GM21367 (cell line): Measurements from ENCODE around the gene HSFY1.
"Not testable (repeated sequence)": the region's sequence is repeated elsewhere in the genome, so short reads cannot be mapped to it uniquely, and the experiment has no call there.

ENCODE experiments used
- ATAC-seq: cut with Tn5 transposase; IDR thresholded peaks from one replicate; pipeline ENCODE4 v1.9.1; 2021; ENCODE audit not compliant: unreplicated experiment

HSFY1 gene, protein sequence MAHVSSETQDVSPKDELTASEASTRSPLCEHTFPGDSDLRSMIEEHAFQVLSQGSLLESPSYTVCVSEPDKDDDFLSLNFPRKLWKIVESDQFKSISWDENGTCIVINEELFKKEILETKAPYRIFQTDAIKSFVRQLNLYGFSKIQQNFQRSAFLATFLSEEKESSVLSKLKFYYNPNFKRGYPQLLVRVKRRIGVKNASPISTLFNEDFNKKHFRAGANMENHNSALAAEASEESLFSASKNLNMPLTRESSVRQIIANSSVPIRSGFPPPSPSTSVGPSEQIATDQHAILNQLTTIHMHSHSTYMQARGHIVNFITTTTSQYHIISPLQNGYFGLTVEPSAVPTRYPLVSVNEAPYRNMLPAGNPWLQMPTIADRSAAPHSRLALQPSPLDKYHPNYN

DNA sequence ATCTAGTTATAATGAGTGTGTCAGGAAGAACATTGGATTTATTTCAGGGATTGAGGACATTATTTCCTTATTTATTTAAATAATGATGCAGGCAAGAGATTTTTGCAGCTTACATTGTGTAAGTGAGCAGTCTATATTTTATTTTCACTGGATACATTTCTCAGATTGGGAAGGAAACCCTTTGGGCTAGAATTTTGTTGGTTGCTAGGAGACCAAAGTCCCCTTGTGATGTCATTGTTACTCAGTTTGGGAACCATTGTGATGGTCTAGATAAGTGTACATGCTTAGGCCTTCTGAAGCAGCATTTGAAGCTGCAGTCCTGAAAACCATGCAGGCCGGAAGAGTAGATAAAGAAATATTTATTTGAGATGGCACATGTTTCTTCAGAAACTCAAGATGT, at the start of gene HSFY1:
TSS of gene HSFY1 (plus strand) at position 301 of the 400 bp plus-strand sequence. CDS start at position 369, 68 bp downstream.
- not testable (repeated sequence) for ATAC-seq

DNA sequence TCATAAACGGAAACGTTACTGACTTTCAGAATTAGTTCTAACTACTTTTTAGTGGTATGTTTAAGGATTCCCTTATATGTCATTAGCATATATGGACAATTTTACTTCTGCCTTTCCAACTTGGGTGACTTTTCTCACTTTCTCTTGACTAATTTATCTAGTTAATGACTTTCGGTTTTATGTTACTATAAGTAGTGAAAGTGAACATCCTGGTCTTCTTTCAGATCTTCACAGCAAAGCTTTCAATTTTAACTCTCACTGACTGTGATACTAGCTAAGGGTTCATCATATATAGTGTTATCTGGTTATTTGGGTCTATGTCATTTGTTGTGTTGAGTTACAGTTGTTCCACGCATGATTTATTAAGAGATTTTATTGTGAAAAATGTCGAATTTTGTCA, 42.3 kb upstream of the HSFY1 start:
- not testable (repeated sequence) for ATAC-seq

- ATAC-seq = not testable (repeated sequence)
Measured at GRCh38 chrY:18530995-18531655, 15.4 kb upstream of the HSFY1 start.

- ATAC-seq = not testable (repeated sequence)
Measured at GRCh38 chrY:18538952-18539351, 7.6 kb upstream of the HSFY1 start.

GRCh38 chrY:18553132-18553531, 6.6 kb downstream of the HSFY1 start:
- not testable (repeated sequence) for ATAC-seq

- not testable (repeated sequence) for ATAC-seq
Measured at GRCh38 chrY:18565915-18566314, 19.4 kb downstream of the HSFY1 start.
